Large intestine (tissue), 3 donors: Measurements from ENCODE around the gene NRN1. TPM values are rescaled to one million over a fixed set of nuclear protein-coding genes. Genes with fewer than 3 reads are reported as not detected.
A peak's percentile ranks its signal among the peaks of the same experiment; 100 is the strongest.
"Not testable (repeated sequence)": the region's sequence is repeated elsewhere in the genome, so short reads cannot be mapped to it uniquely, and the experiment has no call there.

Experiments
- DNase-seq, 2 donors: peaks; one replicate each; pipeline versions ENCODE4 v3.0.0 to v3.0.0-alpha.2; 2013
- H3K27ac ChIP-seq: one replicate; pipeline ENCODE4 v1.5.1; 2013; ENCODE audit warnings: low read length
- H3K27me3 ChIP-seq: 2 replicates; pipeline ENCODE4 v1.6.1; 2013; ENCODE audit warnings: low read length; ENCODE audit not compliant: control insufficient read depth, insufficient read depth
- H3K36me3 ChIP-seq: 2 replicates; pipeline ENCODE4 v1.6.1; 2013; ENCODE audit warnings: low read length; ENCODE audit not compliant: control insufficient read depth, insufficient read depth
- H3K4me1 ChIP-seq: one replicate; pipeline ENCODE4 v1.6.1; 2013; ENCODE audit warnings: low read length; ENCODE audit not compliant: control insufficient read depth, insufficient read depth
- H3K4me3 ChIP-seq: one replicate; pipeline ENCODE4 v1.5.1; 2013; ENCODE audit warnings: low read length
- H3K9me3 ChIP-seq: one replicate; pipeline ENCODE4 v1.6.1; 2013; ENCODE audit warnings: mild to moderate bottlenecking, low read depth, low read length, moderate library complexity; ENCODE audit not compliant: control insufficient read depth
- WGBS: methylation state at CpG from one replicate; pipeline ENCODE4 v1.1.5; 2013; ENCODE audit warnings: low lambda C conversion rate; ENCODE audit not compliant: insufficient coverage; 5-methylcytosine and 5-hydroxymethylcytosine counted together
- polyA plus RNA-seq: library from polyadenylated mRNA; unstranded; fragments of 120-200 nt; gene quantifications from one replicate; pipeline ENCODE4 v1.2.1, GENCODE V29; 2013

NRN1 gene
- polyA plus RNA-seq, 1 donor: 4.0 TPM

DNA sequence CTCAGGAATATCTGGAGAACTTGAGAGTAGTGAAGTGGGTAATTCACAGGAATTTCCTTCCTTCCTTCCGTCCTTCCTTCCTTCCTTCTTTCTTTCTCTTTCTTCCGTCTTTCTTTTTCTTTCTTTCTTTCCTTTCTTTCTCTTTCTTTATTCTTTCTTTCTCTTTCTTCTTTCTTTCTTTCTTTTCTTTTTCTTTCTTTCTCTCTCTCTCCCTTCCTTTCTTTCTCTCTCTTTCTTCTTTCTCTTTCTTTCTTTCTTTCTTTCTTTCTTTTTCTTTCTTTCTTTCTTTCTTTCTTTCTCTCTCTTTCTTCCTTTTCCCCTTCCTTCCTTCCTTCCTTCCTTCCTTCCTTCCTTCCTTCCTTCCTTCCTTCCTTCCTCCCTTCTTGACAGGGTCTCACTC is 16.1 kb upstream of the NRN1 start:
- 96% methylated on average over 2 of the region's 2 CpGs for WGBS
- not testable (repeated sequence) for H3K9me3 ChIP-seq, H3K4me1 ChIP-seq, H3K27ac ChIP-seq, DNase-seq, H3K4me3 ChIP-seq, H3K36me3 ChIP-seq
- peaks cover 21% of the 10 kb centered on the region for H3K27me3 ChIP-seq

- peaks cover 23% of the 10 kb centered on the region for H3K4me1 ChIP-seq
- peak in 1 of 2 donors; percentile 70 for DNase-seq
- H3K36me3 ChIP-seq: no peaks in the 10 kb centered on the region
- WGBS: no CpG with 5 or more reads among the region's 62 CpGs
- peaks cover 84% of the 10 kb centered on the region for H3K27me3 ChIP-seq
- H3K4me3 ChIP-seq: peak overlapping the region; percentile 43
- peaks cover 11% of the 10 kb centered on the region for H3K9me3 ChIP-seq
- H3K27ac ChIP-seq: no peak overlapping the region
Measured at GRCh38 chr6:6008648-6009421, 2.1 kb upstream of the NRN1 start.

DNA sequence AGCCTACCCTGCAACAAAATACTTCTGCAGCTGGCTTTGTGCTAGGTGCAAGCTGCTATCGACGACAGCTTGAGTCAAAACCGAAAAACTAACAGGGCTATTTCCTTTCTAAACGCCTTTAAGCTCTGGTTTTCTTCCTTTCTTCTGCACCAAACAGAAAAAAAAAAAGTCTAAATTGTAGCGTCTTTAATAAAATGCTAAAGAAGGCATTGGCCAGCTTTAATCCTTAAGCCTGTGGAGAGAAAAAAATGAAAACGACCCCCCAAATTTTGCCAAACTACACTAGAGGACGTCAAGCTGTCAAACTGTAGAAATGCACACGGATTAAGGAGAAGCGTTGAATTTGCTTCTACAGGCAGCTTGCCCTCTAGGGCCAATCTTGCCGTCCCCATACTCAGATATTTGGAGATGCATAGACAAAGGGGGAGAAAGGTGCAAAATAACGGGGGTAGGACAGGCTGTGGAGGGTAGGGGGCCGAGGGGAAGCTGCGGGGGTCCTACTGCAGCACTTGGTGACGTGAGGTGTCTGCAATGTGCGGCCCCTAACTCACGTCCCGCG is 1.4 kb upstream of the NRN1 start:
- Histone ChIP-seq H3K27ac (no peak overlapping the region), H3K4me3 (peak overlapping the region; percentile 43), H3K27me3 (peaks cover 91% of the 10 kb centered on the region), H3K4me1 (peaks cover 29% of the 10 kb centered on the region), H3K9me3 (peaks cover 17% of the 10 kb centered on the region), H3K36me3 (no peaks in the 10 kb centered on the region)
- DNase-seq: peak in 1 of 2 donors; percentile 40
- 0% methylated on average over 2 of the region's 18 CpGs for WGBS

DNA sequence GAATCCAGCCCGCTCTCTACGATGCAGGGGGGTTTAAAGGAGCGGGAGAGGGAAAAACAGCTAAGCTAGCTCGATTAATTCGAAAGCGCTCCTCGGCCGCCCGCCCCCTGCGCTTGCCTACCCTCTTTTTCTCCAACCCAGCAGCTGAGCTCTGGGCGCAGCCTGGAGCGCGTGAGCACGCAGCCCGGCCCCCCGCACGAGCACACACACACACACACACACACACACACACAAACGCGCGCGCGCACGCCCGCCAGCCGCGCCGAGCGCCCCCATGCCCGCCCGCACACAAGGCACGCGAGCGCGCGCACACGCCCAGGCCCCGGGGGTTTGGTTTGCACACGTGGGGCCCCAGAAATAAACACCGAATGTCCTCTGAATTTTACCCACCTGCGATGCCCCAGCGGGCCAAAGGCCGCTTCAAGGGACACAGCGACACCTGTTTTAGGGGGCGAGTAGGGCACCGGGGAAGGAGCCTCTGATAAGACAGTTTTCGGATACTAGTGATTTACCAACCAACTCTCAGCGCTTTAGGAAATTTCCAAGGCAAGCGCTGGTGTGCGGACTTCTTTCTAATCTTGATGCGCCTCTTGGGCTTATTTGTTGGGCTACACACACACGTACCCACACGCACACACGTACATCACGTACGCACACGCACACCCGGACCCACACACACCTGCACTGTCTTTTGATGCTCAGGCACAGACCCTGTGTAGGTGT is 802 bp upstream of the NRN1 start:
- peaks cover 31% of the 10 kb centered on the region for H3K4me1 ChIP-seq
- DNase-seq: no peak
- WGBS: no CpG with 5 or more reads among the region's 57 CpGs

GRCh38 chr6:6006006-6006427 is 708 bp downstream of the NRN1 start:
- Histone ChIP-seq H3K27ac (no peak overlapping the region), H3K4me1 (peaks cover 36% of the 10 kb centered on the region), H3K27me3 (peaks cover 98% of the 10 kb centered on the region)

More for the DNA sequence above, 802 bp upstream of the NRN1 start:
- Histone ChIP-seq H3K4me3 (peak overlapping the region; percentile 6), H3K27me3 (peaks cover 94% of the 10 kb centered on the region), H3K27ac (no peak overlapping the region), H3K9me3 (peaks cover 17% of the 10 kb centered on the region), H3K36me3 (no peaks in the 10 kb centered on the region)

DNA sequence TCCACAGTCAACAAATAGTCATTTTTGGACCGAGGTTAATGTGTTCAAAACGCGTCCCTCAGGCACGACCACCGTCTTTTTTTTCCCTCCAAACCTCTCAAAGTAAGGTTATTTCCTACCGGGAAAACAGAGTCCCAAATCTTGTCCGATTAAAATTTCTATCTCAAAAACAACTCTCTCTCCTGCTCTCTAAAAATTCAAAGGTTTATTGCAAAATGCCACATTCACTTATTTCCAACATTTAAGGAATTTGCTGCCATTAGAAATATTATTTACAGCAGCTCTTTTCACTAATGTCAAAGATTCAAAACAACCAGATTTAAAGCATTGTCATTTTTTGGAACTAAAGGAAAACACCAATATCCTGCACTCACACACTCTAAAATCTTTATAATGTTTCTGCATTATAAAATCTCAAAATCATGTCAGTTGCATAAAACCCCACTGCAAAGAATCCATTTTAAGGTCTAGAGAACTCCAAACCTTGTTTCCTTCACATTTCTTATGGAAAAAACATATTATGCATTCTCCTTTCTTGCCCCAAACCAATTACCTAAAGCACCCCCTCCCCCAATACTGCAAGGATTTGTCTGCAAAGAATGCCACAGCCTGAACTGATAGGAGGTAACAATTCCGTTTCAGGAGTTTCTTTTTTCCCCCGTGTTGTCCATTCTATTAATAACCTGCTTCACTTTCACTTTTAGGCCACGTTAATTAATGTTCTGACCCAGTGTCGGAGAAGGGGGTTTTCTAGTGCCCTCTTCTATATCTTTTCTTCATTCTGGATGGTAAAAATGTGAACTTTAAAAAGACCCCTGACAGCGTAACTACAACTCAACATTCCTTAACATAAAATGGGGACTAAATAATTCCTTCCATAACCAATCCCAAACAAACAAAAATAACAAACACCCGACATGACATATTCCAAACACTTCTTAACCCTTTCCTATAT is 1.4 kb downstream of the NRN1 start:
- no peak overlapping the region for H3K27ac ChIP-seq
- H3K4me3 ChIP-seq: no peak overlapping the region
- H3K27me3 ChIP-seq: peaks cover 100% of the 10 kb centered on the region
- DNase-seq: no peak
- WGBS: 0% methylated on average over 3 of the region's 13 CpGs
- H3K36me3 ChIP-seq: no peaks in the 10 kb centered on the region
- peaks cover 24% of the 10 kb centered on the region for H3K9me3 ChIP-seq
- H3K4me1 ChIP-seq: peaks cover 36% of the 10 kb centered on the region

More at GRCh38 chr6:6006006-6006427, 708 bp downstream of the NRN1 start:
- peaks cover 23% of the 10 kb centered on the region for H3K9me3 ChIP-seq
- no CpG with 5 or more reads among the region's 10 CpGs for WGBS
- DNase-seq: no peak
- no peaks in the 10 kb centered on the region for H3K36me3 ChIP-seq
- no peak overlapping the region for H3K4me3 ChIP-seq

DNA sequence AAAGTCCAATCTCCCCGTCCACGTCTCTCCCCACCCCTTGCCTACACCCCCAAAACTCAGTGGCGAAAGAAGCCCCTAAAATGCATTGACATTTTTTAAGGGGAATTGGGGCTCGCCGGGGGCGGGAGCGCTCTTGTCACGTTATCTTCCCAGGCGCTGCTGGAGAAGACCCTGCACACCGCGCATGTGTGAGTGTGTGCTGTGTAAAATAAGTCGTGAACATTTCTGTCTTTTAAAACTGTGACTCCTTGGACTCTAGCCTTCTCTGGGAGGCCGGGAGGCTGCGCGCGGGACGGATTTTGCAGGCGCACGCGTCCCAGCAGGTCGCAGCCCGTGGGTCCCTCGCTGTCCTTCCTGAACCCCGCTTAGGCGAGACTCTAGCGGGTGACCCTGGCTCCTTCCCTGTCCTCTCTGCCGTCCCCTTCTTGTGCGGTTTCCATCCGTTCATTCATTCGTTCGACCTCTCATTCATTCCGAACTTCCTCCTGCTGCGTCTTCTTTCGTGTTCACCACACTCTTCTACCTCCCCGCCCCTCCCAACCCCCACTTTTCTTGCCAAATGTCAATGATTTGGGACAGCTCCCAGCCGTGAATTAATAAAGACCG is 2.2 kb downstream of the NRN1 start:
- H3K27ac ChIP-seq: no peak overlapping the region
- no peaks in the 10 kb centered on the region for H3K36me3 ChIP-seq
- peaks cover 36% of the 10 kb centered on the region for H3K4me1 ChIP-seq
- no peak overlapping the region for H3K4me3 ChIP-seq
- peak in 1 of 2 donors; percentile 30 for DNase-seq
- peaks cover 100% of the 10 kb centered on the region for H3K27me3 ChIP-seq
- 2% methylated on average over 12 of the region's 37 CpGs for WGBS
- H3K9me3 ChIP-seq: peaks cover 30% of the 10 kb centered on the region

- Histone ChIP-seq H3K9me3 (peaks cover 37% of the 10 kb centered on the region), H3K27ac (no peak overlapping the region), H3K4me3 (peak overlapping the region; percentile 23), H3K27me3 (peaks cover 100% of the 10 kb centered on the region), H3K4me1 (peaks cover 38% of the 10 kb centered on the region), H3K36me3 (no peaks in the 10 kb centered on the region)
- peak in 1 of 2 donors; percentile 58 for DNase-seq
- no CpG with 5 or more reads among the region's 64 CpGs for WGBS
Measured at GRCh38 chr6:6003621-6004366, 2.9 kb downstream of the NRN1 start.
